Lung microvascular endothelial cell (primary cell): ENCODE data around the gene CD48. TPM values are rescaled to one million over a fixed set of nuclear protein-coding genes. Genes with fewer than 3 reads are reported as not detected.
"Not testable (repeated sequence)": the region's sequence is repeated elsewhere in the genome, so short reads cannot be mapped to it uniquely, and the experiment has no call there.

Source experiments
- DNase-seq, 2 donors: peaks; one replicate each; pipeline versions ENCODE4 v3.0.0 to v3.0.0-alpha.2; 2010; ENCODE audit warnings: low read depth in 2 of 2
- total RNA-seq: library from RNA; depleted of rRNA; stranded (reverse); fragments of >200 nt; gene quantifications from 2 replicates; pipeline ENCODE4 v1.2.1, GENCODE V29; 2014

Gene CD48
- total RNA-seq, 1 donor from 2014 or later, result not detected

- DNase-seq, result no peak
Measured at GRCh38 chr1:160741612-160742348, 30.2 kb upstream of the CD48 start.

- no peak for DNase-seq
Measured at GRCh38 chr1:160741092-160741501, 29.5 kb upstream of the CD48 start.

- DNase-seq, result no peak
Measured at GRCh38 chr1:160740133-160740688, 28.6 kb upstream of the CD48 start.

- no peak for DNase-seq
Measured at GRCh38 chr1:160739098-160739511, 27.5 kb upstream of the CD48 start, which contains the start of gene SLAMF7. Gene SLAMF7 (plus strand): TSS chr1:160739247. CDS start chr1:160739302, 55 bp downstream.

- no peak for DNase-seq
Measured at GRCh38 chr1:160738271-160738670, 26.6 kb upstream of the CD48 start.

- no peak for DNase-seq
Measured at GRCh38 chr1:160734301-160734700, 22.7 kb upstream of the CD48 start.

GRCh38 chr1:160733898-160734297 is 22.3 kb upstream of the CD48 start:
- no peak for DNase-seq

- DNase-seq, result no peak
Measured at GRCh38 chr1:160731990-160732389, 20.4 kb upstream of the CD48 start.

GRCh38 chr1:160731564-160731963 is 19.9 kb upstream of the CD48 start:
- not testable (repeated sequence) for DNase-seq

- DNase-seq, result no peak
Measured at GRCh38 chr1:160727316-160727640, 15.7 kb upstream of the CD48 start.

- peak; percentile 74 to 76 for DNase-seq
Measured at GRCh38 chr1:160726498-160727315, 15.1 kb upstream of the CD48 start.

GRCh38 chr1:160726114-160726497 is 14.5 kb upstream of the CD48 start:
- DNase-seq, result no peak

- no peak for DNase-seq
Measured at GRCh38 chr1:160724465-160725242, 13.0 kb upstream of the CD48 start.

- DNase-seq, result no peak
Measured at GRCh38 chr1:160723332-160723731, 11.7 kb upstream of the CD48 start.

- no peak for DNase-seq
Measured at GRCh38 chr1:160722726-160723125, 11.1 kb upstream of the CD48 start.

- DNase-seq, result no peak
Measured at GRCh38 chr1:160721473-160721872, 9.9 kb upstream of the CD48 start.

- no peak for DNase-seq
Measured at GRCh38 chr1:160720356-160721085, 8.9 kb upstream of the CD48 start.

GRCh38 chr1:160718210-160718609 is 6.6 kb upstream of the CD48 start:
- DNase-seq, result no peak

- no peak for DNase-seq
Measured at GRCh38 chr1:160717306-160717705, 5.7 kb upstream of the CD48 start.

- no peak for DNase-seq
Measured at GRCh38 chr1:160716013-160716412, 4.4 kb upstream of the CD48 start.

GRCh38 chr1:160714034-160714648 is 2.5 kb upstream of the CD48 start:
- DNase-seq, result not testable (repeated sequence)
